ENCODE data around the gene RDH13. TPM values are rescaled to one million over a fixed set of nuclear protein-coding genes. Genes with fewer than 3 reads are reported as not detected.
"Not testable (repeated sequence)": the region's sequence is repeated elsewhere in the genome, so short reads cannot be mapped to it uniquely, and the experiment has no call there.

RDH13 gene
- total and polyA plus RNA-seq, 4 experiments from 2014 or later: 3.3 to 27.4 (median 19.8) TPM

- no peak overlapping the region for H3K27ac ChIP-seq (ENCODE audit: low read depth, low read length)
- H3K27me3 Mint-ChIP-seq: no peaks in the 10 kb centered on the region
- no peak for DNase-seq
- intact Hi-C loops (cut with micrococcal nuclease): no loop called here
- no peaks in the 10 kb centered on the region for H3K36me3 ChIP-seq (ENCODE audit: insufficient read depth, low read length)
- H3K4me1 ChIP-seq (ENCODE audit: insufficient read depth, low read length): no peaks in the 10 kb centered on the region
- CTCF ChIA-PET (ENCODE audit: partially characterized antibody): no interaction called here
- H3K36me3 Mint-ChIP-seq: peaks cover 23 to 50% of the 10 kb centered on the region in 2 donors
- peaks cover 0 to 10% (median 4%) of the 10 kb centered on the region in 4 donors for H3K4me1 Mint-ChIP-seq
- POLR2A ChIA-PET (ENCODE audit: partially characterized antibody): no interaction called here
- no peak overlapping the region for H3K27ac Mint-ChIP-seq
- H3K9me3 Mint-ChIP-seq: peaks cover 0 to 44% (median 14%) of the 10 kb centered on the region in 8 donors
- H3K27me3 ChIP-seq (ENCODE audit: insufficient read depth, low read length): no peaks in the 10 kb centered on the region
- no peak overlapping the region for H3K4me3 ChIP-seq (ENCODE audit: low read length in 2 of 2)
- peak overlapping the region in 1 of 8 donors; percentile 48 for H3K4me3 Mint-ChIP-seq
- H3K9me3 ChIP-seq (ENCODE audit: control insufficient read depth in 1 of 2, low read length in 2 of 2): no peaks in the 10 kb centered on the region
These were observed 38.8 kb downstream of the RDH13 start for GRCh38 chr19:55024111-55024510.

GRCh38 chr19:55020351-55020750, 42.6 kb downstream of the RDH13 start:
- CTCF ChIA-PET (ENCODE audit: partially characterized antibody); DNase-seq; H3K36me3 ChIP-seq (ENCODE audit: insufficient read depth, low read length); H3K4me3 Mint-ChIP-seq; H3K4me3 ChIP-seq (ENCODE audit: low read length in 2 of 2); H3K27me3 ChIP-seq (ENCODE audit: insufficient read depth, low read length); H3K27ac ChIP-seq (ENCODE audit: low read depth, low read length); H3K9me3 ChIP-seq (ENCODE audit: control insufficient read depth in 1 of 2, low read length in 2 of 2); H3K4me1 ChIP-seq (ENCODE audit: insufficient read depth, low read length); intact Hi-C loops (cut with micrococcal nuclease); H3K27me3 Mint-ChIP-seq: not testable (repeated sequence)
- POLR2A ChIA-PET (ENCODE audit: partially characterized antibody): interaction anchor here (1.1 kb wide), 1 partner anchor 47 kb away, joined by 3 read pairs; no protein-coding TSS in a partner anchor
- peaks cover 34 to 65% of the 10 kb centered on the region in 2 donors for H3K36me3 Mint-ChIP-seq
- peak overlapping the region in 1 of 7 donors; percentile 55 for H3K27ac Mint-ChIP-seq
- H3K9me3 Mint-ChIP-seq: peaks cover 0 to 41% (median 14%) of the 10 kb centered on the region in 8 donors
- H3K4me1 Mint-ChIP-seq: peaks cover 0 to 12% (median 4%) of the 10 kb centered on the region in 4 donors

GRCh38 chr19:55018633-55019032, 44.3 kb downstream of the RDH13 start:
- Mint-ChIP-seq H3K36me3 (peaks cover 37 to 61% of the 10 kb centered on the region in 2 donors), H3K27ac (no peak overlapping the region), H3K27me3 (no peaks in the 10 kb centered on the region), H3K4me1 (peaks cover 0 to 15% (median 3%) of the 10 kb centered on the region in 4 donors), H3K4me3 (no peak overlapping the region), H3K9me3 (peaks cover 0 to 40% (median 13%) of the 10 kb centered on the region in 8 donors)
- no peak overlapping the region for H3K4me3 ChIP-seq (ENCODE audit: low read length in 2 of 2)
- DNase-seq: no peak
- no peak overlapping the region for H3K27ac ChIP-seq (ENCODE audit: low read depth, low read length)
- H3K4me1 ChIP-seq (ENCODE audit: insufficient read depth, low read length): peaks cover 4% of the 10 kb centered on the region
- intact Hi-C loops (cut with micrococcal nuclease): no loop called here
- H3K9me3 ChIP-seq (ENCODE audit: control insufficient read depth in 1 of 2, low read length in 2 of 2): no peaks in the 10 kb centered on the region
- CTCF ChIA-PET (ENCODE audit: partially characterized antibody): no interaction called here
- POLR2A ChIA-PET (ENCODE audit: partially characterized antibody): no interaction called here
- no peaks in the 10 kb centered on the region for H3K27me3 ChIP-seq (ENCODE audit: insufficient read depth, low read length)
- H3K36me3 ChIP-seq (ENCODE audit: insufficient read depth, low read length): no peaks in the 10 kb centered on the region

- Histone ChIP-seq H3K4me3 (ENCODE audit: low read length in 2 of 2) (no peak overlapping the region), H3K36me3 (ENCODE audit: insufficient read depth, low read length) (no peaks in the 10 kb centered on the region), H3K27me3 (ENCODE audit: insufficient read depth, low read length) (no peaks in the 10 kb centered on the region), H3K27ac (ENCODE audit: low read depth, low read length) (no peak overlapping the region), H3K4me1 (ENCODE audit: insufficient read depth, low read length) (peaks cover 4% of the 10 kb centered on the region), H3K9me3 (ENCODE audit: control insufficient read depth in 1 of 2, low read length in 2 of 2) (no peaks in the 10 kb centered on the region)
- intact Hi-C loops (cut with micrococcal nuclease): no loop called here
- Mint-ChIP-seq H3K27ac (no peak overlapping the region), H3K27me3 (no peaks in the 10 kb centered on the region), H3K9me3 (peaks cover 0 to 41% (median 11%) of the 10 kb centered on the region in 8 donors), H3K4me1 (peaks cover 0 to 11% (median 3%) of the 10 kb centered on the region in 4 donors), H3K4me3 (no peak overlapping the region), H3K36me3 (peaks cover 34 to 58% of the 10 kb centered on the region in 2 donors)
- DNase-seq: no peak
- ChIA-PET POLR2A (ENCODE audit: partially characterized antibody) (no interaction called here), CTCF (ENCODE audit: partially characterized antibody) (no interaction called here)
These were observed 44.7 kb downstream of the RDH13 start for GRCh38 chr19:55018216-55018615.

- Mint-ChIP-seq H3K4me3 (peak overlapping the region in 1 of 8 donors; percentile 11), H3K4me1 (peaks cover 0 to 11% (median 3%) of the 10 kb centered on the region in 4 donors), H3K27ac (no peak overlapping the region), H3K9me3 (peaks cover 0 to 42% (median 7%) of the 10 kb centered on the region in 8 donors), H3K27me3 (peaks cover 0 to 2% of the 10 kb centered on the region in 2 donors), H3K36me3 (peaks cover 33 to 59% of the 10 kb centered on the region in 2 donors)
- Histone ChIP-seq H3K4me1 (ENCODE audit: insufficient read depth, low read length) (peaks cover 4% of the 10 kb centered on the region), H3K27me3 (ENCODE audit: insufficient read depth, low read length) (no peaks in the 10 kb centered on the region), H3K36me3 (ENCODE audit: insufficient read depth, low read length) (no peaks in the 10 kb centered on the region), H3K4me3 (ENCODE audit: low read length in 2 of 2) (no peak overlapping the region), H3K9me3 (ENCODE audit: control insufficient read depth in 1 of 2, low read length in 2 of 2) (no peaks in the 10 kb centered on the region), H3K27ac (ENCODE audit: low read depth, low read length) (no peak overlapping the region)
- ChIA-PET CTCF (ENCODE audit: partially characterized antibody) (no interaction called here), POLR2A (ENCODE audit: partially characterized antibody) (no interaction called here)
- intact Hi-C loops (cut with micrococcal nuclease): no loop called here
- no peak for DNase-seq
These were observed 46.9 kb downstream of the RDH13 start for GRCh38 chr19:55016017-55016416.

- Histone ChIP-seq H3K27ac (ENCODE audit: low read depth, low read length) (no peak overlapping the region), H3K4me3 (ENCODE audit: low read length in 2 of 2) (no peak overlapping the region), H3K27me3 (ENCODE audit: insufficient read depth, low read length) (no peaks in the 10 kb centered on the region), H3K9me3 (ENCODE audit: control insufficient read depth in 1 of 2, low read length in 2 of 2) (no peaks in the 10 kb centered on the region), H3K4me1 (ENCODE audit: insufficient read depth, low read length) (peaks cover 4% of the 10 kb centered on the region), H3K36me3 (ENCODE audit: insufficient read depth, low read length) (no peaks in the 10 kb centered on the region)
- peak overlapping the region in 6 of 8 donors; percentile 2 to 81 (median 68) for H3K4me3 Mint-ChIP-seq
- CTCF ChIA-PET (ENCODE audit: partially characterized antibody): no interaction called here
- POLR2A ChIA-PET (ENCODE audit: partially characterized antibody): no interaction called here
- peaks cover 0 to 3% of the 10 kb centered on the region in 2 donors for H3K27me3 Mint-ChIP-seq
- H3K9me3 Mint-ChIP-seq: peaks cover 0 to 50% (median 7%) of the 10 kb centered on the region in 8 donors
- H3K4me1 Mint-ChIP-seq: peaks cover 2 to 11% (median 4%) of the 10 kb centered on the region in 4 donors
- no peak for DNase-seq
- peak overlapping the region in 3 of 7 donors; percentile 48 to 75 (median 55) for H3K27ac Mint-ChIP-seq
- intact Hi-C loops (cut with micrococcal nuclease): no loop called here
- peaks cover 32 to 54% of the 10 kb centered on the region in 2 donors for H3K36me3 Mint-ChIP-seq
These were observed 47.8 kb downstream of the RDH13 start for GRCh38 chr19:55015126-55015525.

GRCh38 chr19:55014714-55015113, 48.2 kb downstream of the RDH13 start:
- no peaks in the 10 kb centered on the region for H3K27me3 ChIP-seq (ENCODE audit: insufficient read depth, low read length)
- no peaks in the 10 kb centered on the region for H3K36me3 ChIP-seq (ENCODE audit: insufficient read depth, low read length)
- Mint-ChIP-seq H3K9me3 (peaks cover 0 to 50% (median 7%) of the 10 kb centered on the region in 8 donors), H3K4me3 (peak overlapping the region in 7 of 8 donors; percentile 20 to 81 (median 64)), H3K27me3 (peaks cover 0 to 3% of the 10 kb centered on the region in 2 donors), H3K27ac (peak overlapping the region in 5 of 7 donors; percentile 70 to 91 (median 80)), H3K36me3 (peaks cover 32 to 50% of the 10 kb centered on the region in 2 donors), H3K4me1 (peaks cover 2 to 11% (median 4%) of the 10 kb centered on the region in 4 donors)
- intact Hi-C loops (cut with micrococcal nuclease): no loop called here
- ChIA-PET CTCF (ENCODE audit: partially characterized antibody) (no interaction called here), POLR2A (ENCODE audit: partially characterized antibody) (no interaction called here)
- DNase-seq: peak in 2 of 5 donors; percentile 6 to 12
- peaks cover 4% of the 10 kb centered on the region for H3K4me1 ChIP-seq (ENCODE audit: insufficient read depth, low read length)
- H3K9me3 ChIP-seq (ENCODE audit: control insufficient read depth in 1 of 2, low read length in 2 of 2): no peaks in the 10 kb centered on the region
- peak overlapping the region; percentile 30 for H3K27ac ChIP-seq (ENCODE audit: low read depth, low read length)
- no peak overlapping the region for H3K4me3 ChIP-seq (ENCODE audit: low read length in 2 of 2)

Measured in CD4-positive, alpha-beta memory T cell (primary cell).